H1 (cell line): ENCODE data around the gene TRAF4. TPM values are rescaled to one million over a fixed set of nuclear protein-coding genes. Genes with fewer than 3 reads are reported as not detected.

Experiments used
- CTCF ChIA-PET: fragments of 300-600 bp; sonication (Branson Sonifier 250); formaldehyde crosslinking; loops from one replicate; lab custom pipeline; 2021; ENCODE audit not compliant: partially characterized antibody; lab: Charles Lee
- POLR2A ChIA-PET: fragments of 300-600 bp; sonication (Branson Sonifier 250); formaldehyde crosslinking; loops from one replicate; lab custom pipeline; 2021; ENCODE audit warnings: inconsistent platforms; ENCODE audit not compliant: partially characterized antibody; lab: Charles Lee
- DNase-seq, 2 experiments: peaks; one replicate each; pipeline versions ENCODE4 v3.0.0 to v3.0.0-alpha.2; 2010 to 2022; ENCODE audit warnings: low spot score in 2 of 2, low read depth in 1 of 2, mixed read lengths in 1 of 2
- FAIRE-seq: peaks from 2 replicates; lab custom pipeline; 2011; peaks lifted over from hg19 to GRCh38; lab: Jason Lieb, UNC
- H2AFZ ChIP-seq: 2 replicates; pipeline ENCODE4 v1.8.1; 2012; ENCODE audit warnings: low read length, inconsistent platforms
- H2AK5ac ChIP-seq: 2 replicates; pipeline ENCODE4 v1.6.1; 2013; ENCODE audit warnings: low read depth, low read length
- H2BK120ac ChIP-seq: replicated peaks from 2 replicates; pipeline ENCODE3; 2013; ENCODE audit warnings: low read depth, low read length, inconsistent platforms
- H2BK12ac ChIP-seq: 2 replicates; pipeline ENCODE4 v1.6.1; 2013; ENCODE audit warnings: low read depth, low read length
- H2BK15ac ChIP-seq: 2 replicates; pipeline ENCODE4 v1.6.1; 2013; ENCODE audit warnings: low read length
- H2BK20ac ChIP-seq: 2 replicates; pipeline ENCODE4 v1.6.1; 2013; ENCODE audit warnings: low read length
- H2BK5ac ChIP-seq: 2 replicates; pipeline ENCODE4 v1.6.1; 2013; ENCODE audit warnings: low read depth, low read length
- H3K14ac ChIP-seq: 2 replicates; pipeline ENCODE4 v1.6.1; 2013; ENCODE audit warnings: inconsistent platforms; ENCODE audit not compliant: insufficient read length
- H3K18ac ChIP-seq: 2 replicates; pipeline ENCODE4 v1.6.1; 2013; ENCODE audit warnings: low read length; ENCODE audit errors: extremely low read depth
- H3K23ac ChIP-seq: 2 replicates; pipeline ENCODE4 v1.6.1; 2013; ENCODE audit warnings: inconsistent platforms; ENCODE audit not compliant: insufficient read length
- H3K23me2 ChIP-seq: 2 replicates; pipeline ENCODE4 v1.6.1; 2013; ENCODE audit warnings: low read depth, low read length
- H3K27ac ChIP-seq: 2 replicates; pipeline ENCODE4 v1.6.1; 2011; ENCODE audit warnings: low read depth, low read length, inconsistent platforms
- H3K27me3 ChIP-seq, 4 experiments: replicated peaks in 1 of 4; 1 replicate in 1 of 4; 2 replicates in 3 of 4; pipeline versions ENCODE4 v1.6.1 to v1.8.1; 2011 to 2013; ENCODE audit warnings: low read length in 3 of 4, mild to moderate bottlenecking in 3 of 4, inconsistent platforms in 2 of 4, mixed read lengths in 2 of 4, moderate library complexity in 1 of 4; ENCODE audit not compliant: control insufficient read depth in 3 of 4, insufficient read depth in 3 of 4; ENCODE audit errors: extremely low read depth in 1 of 4
- H3K36me3 ChIP-seq, 4 experiments: 2 replicates each; pipeline versions ENCODE4 v1.6.1 to v1.8.1; 2011 to 2013; ENCODE audit warnings: mild to moderate bottlenecking in 4 of 4, low read length in 3 of 4, moderate library complexity in 2 of 4, control low read depth in 1 of 4, inconsistent platforms in 1 of 4; ENCODE audit not compliant: insufficient read depth in 4 of 4, control insufficient read depth in 2 of 4
- H3K4ac ChIP-seq: replicated peaks from 2 replicates; pipeline ENCODE3; 2013; ENCODE audit warnings: low read length, low read depth, mixed read lengths, inconsistent platforms; ENCODE audit not compliant: insufficient read length
- H3K4me1 ChIP-seq, 4 experiments: replicated peaks in 1 of 4; 1 replicate in 1 of 4; 2 replicates in 3 of 4; pipeline versions ENCODE4 v1.6.1 to v1.8.1; 2011 to 2013; ENCODE audit warnings: low read length in 3 of 4, inconsistent platforms in 2 of 4, mixed read lengths in 1 of 4; ENCODE audit not compliant: insufficient read depth in 4 of 4, control insufficient read depth in 3 of 4
- H3K4me2 ChIP-seq, 2 experiments: 2 replicates each; pipeline versions ENCODE4 v1.6.1 to v1.8.1; 2011 to 2013; ENCODE audit warnings: low read depth in 2 of 2, low read length in 2 of 2, control low read depth in 1 of 2, inconsistent platforms in 1 of 2, mild to moderate bottlenecking in 1 of 2; ENCODE audit not compliant: insufficient read depth in 1 of 2
- H3K4me3 ChIP-seq, 4 experiments: fragments of 200-600, 300-600 bp in 1 of 4; sonication (generic), shearing (Covaris generic), sonication (Bioruptor Twin) in 1 of 4; 2 replicates each; pipeline versions ENCODE4 v1.5.1 to v1.8.1; 2011 to 2016; ENCODE audit warnings: low read length in 4 of 4, low read depth in 3 of 4, control low read depth in 2 of 4, inconsistent platforms in 2 of 4, mild to moderate bottlenecking in 2 of 4, mixed read lengths in 1 of 4, moderate library complexity in 1 of 4; ENCODE audit not compliant: insufficient read depth in 2 of 4; ENCODE audit errors: extremely low read depth in 1 of 4
- H3K56ac ChIP-seq: replicated peaks from 2 replicates; pipeline ENCODE3; 2013; ENCODE audit warnings: low read depth, mild to moderate bottlenecking, mixed read lengths, low read length, inconsistent platforms; ENCODE audit not compliant: insufficient read length
- H3K79me1 ChIP-seq: 2 replicates; pipeline ENCODE4 v1.6.1; 2013; ENCODE audit warnings: low read depth, low read length, control low read depth
- H3K79me2 ChIP-seq, 2 experiments: 2 replicates each; pipeline versions ENCODE4 v1.6.1 to v1.8.1; 2012 to 2013; ENCODE audit warnings: low read length in 2 of 2, mild to moderate bottlenecking in 2 of 2, inconsistent platforms in 1 of 2; ENCODE audit not compliant: insufficient read depth in 2 of 2, control insufficient read depth in 1 of 2
- H3K9ac ChIP-seq, 4 experiments: replicated peaks in 1 of 4; 1 replicate in 1 of 4; 2 replicates in 3 of 4; pipeline versions ENCODE4 v1.6.1 to v1.8.1; 2011 to 2013; ENCODE audit warnings: low read depth in 3 of 4, low read length in 3 of 4, control low read depth in 2 of 4, mild to moderate bottlenecking in 2 of 4, moderate library complexity in 2 of 4, inconsistent platforms in 1 of 4; ENCODE audit errors: extremely low read depth in 1 of 4
- H3K9me3 ChIP-seq, 2 experiments: 2 replicates each; pipeline versions ENCODE4 v1.6.1 to v1.8.1; 2012 to 2013; ENCODE audit warnings: mild to moderate bottlenecking in 2 of 2, moderate library complexity in 2 of 2, control low read depth in 1 of 2, inconsistent platforms in 1 of 2, low read depth in 1 of 2, low read length in 1 of 2, mixed read lengths in 1 of 2; ENCODE audit not compliant: insufficient read depth in 2 of 2
- H4K20me1 ChIP-seq, 2 experiments: replicated peaks in 1 of 2; 2 replicates each; pipeline versions ENCODE3 to v1.8.1; 2011 to 2013; ENCODE audit warnings: inconsistent platforms in 2 of 2, low read length in 2 of 2, mild to moderate bottlenecking in 1 of 2; ENCODE audit not compliant: insufficient read depth in 2 of 2, control insufficient read depth in 1 of 2
- H4K5ac ChIP-seq: 2 replicates; pipeline ENCODE4 v1.6.1; 2013; ENCODE audit warnings: low read length, low read depth, mixed read lengths, inconsistent platforms; ENCODE audit not compliant: insufficient read length
- H4K8ac ChIP-seq: 2 replicates; pipeline ENCODE4 v1.8.0; 2013; ENCODE audit warnings: mild to moderate bottlenecking, moderate library complexity, low read length, inconsistent platforms; ENCODE audit not compliant: insufficient read depth; ENCODE audit errors: extremely low read depth
- H4K91ac ChIP-seq: replicated peaks from 2 replicates; pipeline ENCODE3; 2013; ENCODE audit warnings: low read length, mixed read lengths, inconsistent platforms; ENCODE audit not compliant: insufficient read length
- EGR1 ChIP-seq: IDR thresholded peaks from 2 replicates; pipeline ENCODE4 v1.6.1; 2011; ENCODE audit warnings: low read depth, low read length, borderline replicate concordance
- POLR2A ChIP-seq, 2 experiments: IDR thresholded peaks; 1 replicate in 1 of 2; 2 replicates in 1 of 2; pipeline ENCODE4 v1.6.1; 2011; ENCODE audit warnings: low read depth in 2 of 2, low read length in 2 of 2, mild to moderate bottlenecking in 2 of 2; ENCODE audit errors: control extremely low read depth in 1 of 2
- RFX5 ChIP-seq: IDR thresholded peaks from 2 replicates; pipeline ENCODE4 v1.6.1; 2011; ENCODE audit warnings: low read depth, low read length, improper control_type of control experiment, borderline replicate concordance
- WGBS, 2 experiments: shearing (Covaris generic) in 1 of 2; methylation state at CpG; one replicate each; pipeline versions ENCODE4 v1.1.6 to v1.1.7; 2013 to 2015; ENCODE audit warnings: low lambda C conversion rate in 2 of 2, mixed read lengths in 2 of 2, inconsistent platforms in 1 of 2, low coverage in 1 of 2, missing lambda C conversion rate in 1 of 2; ENCODE audit not compliant: insufficient replicate concordance in 2 of 2, insufficient coverage in 1 of 2, insufficient read length in 1 of 2; ENCODE audit errors: extremely low coverage in 1 of 2, missing lambda C conversion rate in 1 of 2; 5-methylcytosine and 5-hydroxymethylcytosine counted together
- polyA plus RNA-seq, 7 experiments: library from polyadenylated mRNA; depleted of rRNA in 3 of 7; stranded (reverse) in 5 of 7; unstranded in 2 of 7; fragments of >200 nt in 5 of 7; fragments of 200-250 nt in 2 of 7; gene quantifications; 1 replicate in 5 of 7; 2 replicates in 1 of 7; 4 replicates in 1 of 7; pipeline versions ENCODE4 v1.2.1 to v1.2.3, GENCODE V29; 2011 to 2013; ENCODE audit warnings: missing spikeins in 2 of 7, mixed read lengths in 2 of 7
- total RNA-seq: library from RNA; stranded (reverse); fragmentation: NEBNext Ultra II Directional; extraction: Animal tissue kit (Norgen Biotek cat#: 25700); gene quantifications from 2 replicates; pipeline ENCODE4 v1.2.1, GENCODE V29; 2021

TRAF4 gene
- total and polyA plus RNA-seq, 2 of the 8 experiments (the other 6 are each of a cell fraction or from before 2014, with no cell fraction given): 167 to 170 TPM

GRCh38 chr17:28759256-28759865 lies 15.6 kb downstream of the TRAF4 start:
- 96% methylated on average over 18 of the region's 18 CpGs; no CpG with 5 or more reads in 1 of the 2 experiments for WGBS, 2 experiments
- no peak overlapping the region for H3K23ac ChIP-seq
- no peak overlapping the region for H3K4me2 ChIP-seq
- H3K4me3 ChIP-seq: no peak overlapping the region
- peaks cover 17 to 26% (median 22%) of the 10 kb centered on the region in 4 experiments for H3K36me3 ChIP-seq
- H3K9me3 ChIP-seq: no peaks in the 10 kb centered on the region
- H2AFZ ChIP-seq: no peak overlapping the region
- no peak overlapping the region for H3K56ac ChIP-seq
- peaks cover 0 to 10% of the 10 kb centered on the region in 2 experiments; a peak in 1 of 4 replicates for H3K79me2 ChIP-seq
- H3K9ac ChIP-seq: no peak overlapping the region; a peak in 1 of 7 replicates
- H3K18ac ChIP-seq: peak overlapping the region; percentile 55; the same call in 1 of the 2 replicates
- H2BK20ac ChIP-seq: peak overlapping the region; percentile 98
- peaks cover 9 to 25% (median 18%) of the 10 kb centered on the region in 4 experiments for H3K4me1 ChIP-seq
- peak overlapping the region; percentile 96; the same call in 1 of the 2 replicates for H2BK5ac ChIP-seq
- ChIA-PET CTCF (interaction anchor here (5.9 to 7.3 kb wide), 4 partner anchors 9 to 121 kb away, joined by 48 to 134 read pairs (median 78); partner anchors contain the start of genes NEK8 and TLCD1), POLR2A (interaction anchor here (3.0 to 11.4 kb wide), 4 partner anchors 11 to 138 kb away, joined by 15 to 240 read pairs (median 98); partner anchors contain the start of genes FLOT2, TLCD1 and TRAF4)
- H4K5ac ChIP-seq: no peak overlapping the region
- H4K91ac ChIP-seq: peak overlapping the region; percentile 93
- H3K79me1 ChIP-seq: no peaks in the 10 kb centered on the region; the same call in 1 of the 2 replicates
- H4K20me1 ChIP-seq: peaks cover 0 to 4% of the 10 kb centered on the region in 2 experiments
- TF ChIP-seq RFX5 (no peak), EGR1 (no peak), POLR2A (IDR thresholded peaks at IDR 0.05; ENCODE audit: control extremely low read depth in 1 of 2, low read depth in 2 of 2, low read length in 2 of 2) (no peak)
- DNase-seq: no peak
- no peak for FAIRE-seq
- peak overlapping the region; percentile 59 for H4K8ac ChIP-seq
- no peaks in the 10 kb centered on the region for H3K23me2 ChIP-seq
- H3K27ac ChIP-seq: no peak overlapping the region
- peak overlapping the region; percentile 93; the same call in 1 of the 2 replicates for H2BK12ac ChIP-seq
- H2AK5ac ChIP-seq: peak overlapping the region; percentile 30; the same call in 1 of the 2 replicates
- H2BK15ac ChIP-seq: peak overlapping the region; percentile 77; the same call in 1 of the 2 replicates
- H3K14ac ChIP-seq: no peak overlapping the region
- peak overlapping the region; percentile 4 for H2BK120ac ChIP-seq
- peak overlapping the region; percentile 81 for H3K4ac ChIP-seq
- no peaks in the 10 kb centered on the region for H3K27me3 ChIP-seq
